C4-2B (cell line): ENCODE measurements around the gene TAX1BP3.

Source experiments
- ZFX ChIP-seq: fragments of 450-650 bp; IDR thresholded peaks from 2 replicates; pipeline ENCODE4 v1.6.1; 2017
- TF ChIP-seq, protein P1 (sequence below): fragments of 450-650 bp; conservative IDR thresholded peaks from 2 replicates; pipeline ENCODE4 v1.5.1; 2017; ENCODE audit warnings: mild to moderate bottlenecking

DNA sequence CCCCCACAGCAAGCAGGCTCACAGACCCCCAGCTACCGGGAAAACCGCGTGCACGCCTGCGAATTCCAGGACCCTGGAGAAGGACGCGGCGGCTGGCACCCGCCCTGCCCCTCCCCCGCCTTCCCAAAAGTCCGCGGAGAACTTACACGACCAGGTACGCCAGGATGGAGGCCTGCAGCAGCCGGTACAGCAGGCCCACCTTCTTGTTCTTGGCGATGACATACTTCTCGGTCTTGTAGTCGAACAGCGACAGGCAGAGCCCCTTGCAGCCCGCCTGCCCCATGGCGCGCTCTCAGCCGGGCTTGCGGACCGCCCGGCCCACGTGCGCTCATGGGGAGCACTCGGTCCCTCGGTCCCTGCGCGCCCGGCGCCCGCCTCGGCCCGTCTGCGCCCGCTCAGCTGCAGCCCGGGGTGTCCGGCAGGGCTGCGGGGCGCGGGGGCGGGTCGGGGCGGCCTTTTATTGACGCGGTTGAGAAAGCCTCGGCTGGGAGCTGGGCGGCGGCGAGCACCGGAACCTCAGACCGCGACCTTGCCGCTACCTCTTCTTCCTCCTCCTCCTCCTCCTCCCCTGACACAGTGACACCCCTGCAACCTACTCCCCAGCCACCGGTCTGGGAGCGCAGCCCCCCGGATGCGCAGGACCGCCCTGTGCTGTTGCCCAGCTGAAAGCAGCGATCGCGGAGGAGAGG, 27.5 kb upstream of the TAX1BP3 start, which contains the start of gene P2RX5:
- TF ChIP-seq, protein P1, sequence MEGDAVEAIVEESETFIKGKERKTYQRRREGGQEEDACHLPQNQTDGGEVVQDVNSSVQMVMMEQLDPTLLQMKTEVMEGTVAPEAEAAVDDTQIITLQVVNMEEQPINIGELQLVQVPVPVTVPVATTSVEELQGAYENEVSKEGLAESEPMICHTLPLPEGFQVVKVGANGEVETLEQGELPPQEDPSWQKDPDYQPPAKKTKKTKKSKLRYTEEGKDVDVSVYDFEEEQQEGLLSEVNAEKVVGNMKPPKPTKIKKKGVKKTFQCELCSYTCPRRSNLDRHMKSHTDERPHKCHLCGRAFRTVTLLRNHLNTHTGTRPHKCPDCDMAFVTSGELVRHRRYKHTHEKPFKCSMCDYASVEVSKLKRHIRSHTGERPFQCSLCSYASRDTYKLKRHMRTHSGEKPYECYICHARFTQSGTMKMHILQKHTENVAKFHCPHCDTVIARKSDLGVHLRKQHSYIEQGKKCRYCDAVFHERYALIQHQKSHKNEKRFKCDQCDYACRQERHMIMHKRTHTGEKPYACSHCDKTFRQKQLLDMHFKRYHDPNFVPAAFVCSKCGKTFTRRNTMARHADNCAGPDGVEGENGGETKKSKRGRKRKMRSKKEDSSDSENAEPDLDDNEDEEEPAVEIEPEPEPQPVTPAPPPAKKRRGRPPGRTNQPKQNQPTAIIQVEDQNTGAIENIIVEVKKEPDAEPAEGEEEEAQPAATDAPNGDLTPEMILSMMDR: no peak
- TF ChIP-seq ZFX: peak; percentile 56; the same call in 1 of the 2 replicates
